RWPE2 (cell line): ENCODE data around the gene KRTCAP2.

Experiments
- ATAC-seq: fragments of 200-7000 bp; cut with Tn5 transposase; 3 replicates; pipeline ENCODE4 v1.9.1; 2021; ENCODE audit warnings: low read depth
- DNase-seq: peaks from one replicate; pipeline ENCODE4 v3.0.0-alpha.2; 2020; ENCODE audit warnings: low spot score
- H3K27ac ChIP-seq: fragments of 450-650 bp; 2 replicates; pipeline ENCODE4 v1.5.1; 2017; ENCODE audit warnings: mild to moderate bottlenecking; ENCODE audit not compliant: poor library complexity, severe bottlenecking
- H3K27me3 ChIP-seq: fragments of 250-450 bp; sonication (Bioruptor Pico); 2 replicates; pipeline ENCODE4 v1.5.1; 2021; ENCODE audit warnings: mild to moderate bottlenecking, moderate library complexity; ENCODE audit not compliant: insufficient read depth, poor library complexity, severe bottlenecking
- H3K36me3 ChIP-seq: fragments of 250-450 bp; sonication (Bioruptor Pico); 2 replicates; pipeline ENCODE4 v1.5.1; 2020; ENCODE audit warnings: low read depth, mild to moderate bottlenecking, moderate library complexity
- H3K4me1 ChIP-seq: fragments of 250-450 bp; sonication (Bioruptor Pico); 2 replicates; pipeline ENCODE4 v1.5.1; 2021; ENCODE audit warnings: mild to moderate bottlenecking, moderate library complexity; ENCODE audit not compliant: insufficient read depth, poor library complexity, severe bottlenecking
- H3K4me3 ChIP-seq: fragments of 250-450 bp; sonication (Bioruptor Pico); 2 replicates; pipeline ENCODE4 v1.5.1; 2021; ENCODE audit warnings: mild to moderate bottlenecking, moderate library complexity; ENCODE audit not compliant: severe bottlenecking
- H3K9me3 ChIP-seq: fragments of 250-450 bp; sonication (Bioruptor Pico); 2 replicates; pipeline ENCODE4 v1.5.1; 2021; ENCODE audit warnings: mild to moderate bottlenecking, moderate library complexity; ENCODE audit not compliant: severe bottlenecking
- TF ChIP-seq, protein P1 (sequence below): fragments of 450-650 bp; IDR thresholded peaks from one replicate; pipeline ENCODE4 v1.5.1; 2017; ENCODE audit warnings: mild to moderate bottlenecking, moderate library complexity; ENCODE audit not compliant: poor library complexity, severe bottlenecking

KRTCAP2 gene

DNA sequence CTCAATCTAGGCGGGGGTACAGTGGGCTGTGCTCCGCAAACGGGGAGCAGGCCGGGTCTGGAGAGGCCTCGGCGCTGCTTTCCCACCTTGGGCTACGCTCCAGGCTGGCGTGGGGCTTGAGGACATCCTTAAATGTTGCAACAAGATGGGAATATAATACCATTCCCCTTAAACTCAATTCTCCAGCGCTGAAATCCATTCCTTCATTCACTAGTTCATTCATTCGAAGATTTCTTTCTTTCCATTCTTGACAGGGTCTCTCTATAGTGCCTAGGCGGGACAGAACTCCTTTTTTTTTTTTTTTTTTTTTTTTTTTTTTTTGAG lies 32.5 kb downstream of the KRTCAP2 start:
- Histone ChIP-seq H3K9me3 (no peaks in the 10 kb centered on the region), H3K4me1 (no peaks in the 10 kb centered on the region), H3K27me3 (no peaks in the 10 kb centered on the region), H3K4me3 (peak overlapping the region; percentile 61), H3K36me3 (peaks cover 11% of the 10 kb centered on the region), H3K27ac (peak overlapping the region; percentile 86)
- TF ChIP-seq, protein P1, sequence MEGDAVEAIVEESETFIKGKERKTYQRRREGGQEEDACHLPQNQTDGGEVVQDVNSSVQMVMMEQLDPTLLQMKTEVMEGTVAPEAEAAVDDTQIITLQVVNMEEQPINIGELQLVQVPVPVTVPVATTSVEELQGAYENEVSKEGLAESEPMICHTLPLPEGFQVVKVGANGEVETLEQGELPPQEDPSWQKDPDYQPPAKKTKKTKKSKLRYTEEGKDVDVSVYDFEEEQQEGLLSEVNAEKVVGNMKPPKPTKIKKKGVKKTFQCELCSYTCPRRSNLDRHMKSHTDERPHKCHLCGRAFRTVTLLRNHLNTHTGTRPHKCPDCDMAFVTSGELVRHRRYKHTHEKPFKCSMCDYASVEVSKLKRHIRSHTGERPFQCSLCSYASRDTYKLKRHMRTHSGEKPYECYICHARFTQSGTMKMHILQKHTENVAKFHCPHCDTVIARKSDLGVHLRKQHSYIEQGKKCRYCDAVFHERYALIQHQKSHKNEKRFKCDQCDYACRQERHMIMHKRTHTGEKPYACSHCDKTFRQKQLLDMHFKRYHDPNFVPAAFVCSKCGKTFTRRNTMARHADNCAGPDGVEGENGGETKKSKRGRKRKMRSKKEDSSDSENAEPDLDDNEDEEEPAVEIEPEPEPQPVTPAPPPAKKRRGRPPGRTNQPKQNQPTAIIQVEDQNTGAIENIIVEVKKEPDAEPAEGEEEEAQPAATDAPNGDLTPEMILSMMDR, result no peak
- DNase-seq, result no peak
- no peak for ATAC-seq

DNA sequence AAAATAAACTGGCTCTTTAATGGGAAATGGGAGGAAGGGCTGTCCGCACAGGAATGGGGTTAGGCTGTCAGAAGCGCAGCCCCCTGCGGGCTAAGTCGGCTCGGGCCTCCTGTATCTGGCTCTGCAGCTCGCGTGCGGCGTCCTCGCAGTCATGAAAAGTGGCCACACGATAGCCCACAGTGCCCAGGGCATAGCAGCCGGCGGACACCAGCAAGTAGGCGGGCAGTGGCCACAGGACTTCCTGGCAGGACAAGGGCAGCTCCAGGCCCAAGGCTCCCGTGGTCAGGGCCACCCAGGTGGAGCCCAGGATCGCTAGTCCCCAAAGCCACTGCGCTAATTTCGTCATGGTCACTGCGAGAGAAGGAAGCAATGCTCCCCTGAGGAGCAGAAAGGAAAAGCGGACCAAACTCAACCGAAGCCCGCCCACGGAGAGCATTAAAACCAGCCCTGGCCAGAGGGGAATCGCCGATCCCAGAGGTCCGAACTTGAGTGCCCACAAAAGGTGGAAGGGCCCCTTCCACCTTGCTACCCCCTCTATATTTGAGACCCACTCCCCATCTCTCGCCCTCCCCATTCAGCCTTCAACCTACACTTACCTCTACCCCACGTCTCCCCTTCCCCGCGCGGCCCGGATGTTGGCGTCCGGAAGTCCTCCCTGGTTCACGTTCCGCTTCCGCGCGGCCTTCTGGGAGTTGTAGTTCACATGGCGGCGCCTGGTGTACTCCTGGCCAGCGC lies 33.0 kb downstream of the KRTCAP2 start, which contains the start of gene DPM3:
DPM3 (minus strand) TSS at position 637 of the 735 bp plus-strand sequence; CDS start at position 346, 291 bp downstream.
- H3K27ac ChIP-seq, result peak within 1 kb of the TSS; percentile 86
- peak; percentile 77 for ATAC-seq
- peak within 1 kb of the TSS; percentile 61 for H3K4me3 ChIP-seq
- TF ChIP-seq, protein P1, result no peak
- H3K9me3 ChIP-seq, result no peaks in the 10 kb centered on the region
- peaks cover 11% of the 10 kb centered on the region for H3K36me3 ChIP-seq
- no peaks in the 10 kb centered on the region for H3K27me3 ChIP-seq
- no peaks in the 10 kb centered on the region for H3K4me1 ChIP-seq
- DNase-seq, result peak; percentile 91

DNA sequence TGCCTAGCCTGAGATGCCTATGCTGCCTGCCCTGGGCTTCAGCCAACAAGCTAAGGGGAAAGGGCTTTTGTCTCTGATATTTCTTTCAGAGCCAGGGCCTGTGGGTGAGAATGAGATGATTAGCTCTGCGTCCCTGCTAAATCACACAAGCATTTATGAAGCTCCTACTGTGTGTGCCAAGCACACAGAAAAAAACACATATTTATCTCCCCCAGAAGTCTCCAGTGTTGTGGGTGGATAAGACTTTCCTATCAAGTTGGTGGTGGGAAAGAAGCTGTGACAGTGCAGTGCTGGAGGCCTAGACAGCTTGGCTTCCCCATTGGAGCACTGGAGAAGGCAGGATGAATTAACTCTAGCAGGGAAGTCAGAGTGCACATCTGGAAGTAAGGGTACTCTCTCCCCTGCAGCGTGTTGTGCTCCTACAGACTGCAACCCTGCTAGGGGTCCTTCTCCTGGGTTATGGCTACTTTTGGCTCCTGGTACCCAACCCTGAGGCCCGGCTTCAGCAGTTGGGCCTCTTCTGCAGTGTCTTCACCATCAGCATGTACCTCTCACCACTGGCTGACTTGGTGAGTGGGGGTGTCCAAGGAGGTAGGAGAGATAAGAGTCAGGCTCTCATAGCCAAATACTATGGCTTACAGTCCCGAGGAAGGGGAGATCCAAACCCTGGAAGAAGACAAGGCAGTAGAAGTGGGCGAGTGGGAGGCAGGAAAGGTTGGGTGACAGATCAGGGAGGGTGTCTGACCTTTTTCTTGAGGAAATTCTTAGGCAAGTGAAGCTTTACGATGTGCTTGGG lies 35.8 kb downstream of the KRTCAP2 start:
- no peaks in the 10 kb centered on the region for H3K9me3 ChIP-seq
- no peaks in the 10 kb centered on the region for H3K27me3 ChIP-seq
- no peak overlapping the region for H3K4me3 ChIP-seq
- H3K4me1 ChIP-seq, result peaks cover 6% of the 10 kb centered on the region
- peaks cover 36% of the 10 kb centered on the region for H3K36me3 ChIP-seq
- DNase-seq (no peak), ATAC-seq (no peak)
- TF ChIP-seq, protein P1, result no peak
- peak overlapping the region; percentile 91 for H3K27ac ChIP-seq

DNA sequence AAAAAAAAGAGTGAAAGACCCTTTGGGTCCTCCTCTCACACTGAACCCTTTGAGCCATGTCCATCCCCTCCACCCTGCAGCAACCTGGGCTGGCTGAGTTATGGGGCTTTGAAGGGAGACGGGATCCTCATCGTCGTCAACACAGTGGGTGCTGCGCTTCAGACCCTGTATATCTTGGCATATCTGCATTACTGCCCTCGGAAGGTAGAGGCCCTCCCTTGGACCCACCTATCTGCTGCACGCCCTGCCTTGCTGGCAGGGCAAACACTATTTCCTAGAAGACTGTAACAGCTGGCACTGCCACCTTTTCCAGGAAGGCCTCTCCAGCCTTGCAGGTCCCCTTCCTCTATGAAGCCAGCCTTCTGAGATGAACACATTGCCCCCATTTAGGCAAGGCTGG lies 36.4 kb downstream of the KRTCAP2 start:
- ATAC-seq, result no peak
- TF ChIP-seq, protein P1, result no peak
- Histone ChIP-seq H3K9me3 (no peaks in the 10 kb centered on the region), H3K4me1 (peaks cover 7% of the 10 kb centered on the region), H3K27me3 (no peaks in the 10 kb centered on the region), H3K36me3 (peaks cover 41% of the 10 kb centered on the region), H3K4me3 (peak overlapping the region; percentile 41), H3K27ac (peak overlapping the region; percentile 91)
- no peak for DNase-seq
